HEK293 (cell line): Measurements from ENCODE around the gene SMIM38.

Experiments
- PRDM1 ChIP-seq: fragments of 450-650 bp; formaldehyde crosslinking; IDR thresholded peaks from 2 replicates; pipeline ENCODE4; 2016; ENCODE audit warnings: missing biosample characterization, missing genetic modification characterization
- ZNF121 ChIP-seq: fragments of 450-650 bp; formaldehyde crosslinking; IDR thresholded peaks from 2 replicates; pipeline ENCODE4 v1.5.1; 2016; ENCODE audit warnings: missing biosample characterization, missing genetic modification characterization
- ZNF24 ChIP-seq: fragments of 450-650 bp; formaldehyde crosslinking; IDR thresholded peaks from 2 replicates; pipeline ENCODE4 v1.5.1; 2016; ENCODE audit warnings: missing biosample characterization, missing genetic modification characterization
- ZNF510 ChIP-seq: fragments of 450-650 bp; formaldehyde crosslinking; IDR thresholded peaks from 2 replicates; pipeline ENCODE4 v1.5.1; 2018; ENCODE audit warnings: mild to moderate bottlenecking, missing genetic modification characterization, missing biosample characterization; ENCODE audit not compliant: insufficient replicate concordance
- TF ChIP-seq, protein P1 (sequence below): fragments of 450-650 bp; formaldehyde crosslinking; IDR thresholded peaks from 2 replicates; pipeline ENCODE4 v1.5.1; 2016; ENCODE audit warnings: missing biosample characterization, missing genetic modification characterization

DNA sequence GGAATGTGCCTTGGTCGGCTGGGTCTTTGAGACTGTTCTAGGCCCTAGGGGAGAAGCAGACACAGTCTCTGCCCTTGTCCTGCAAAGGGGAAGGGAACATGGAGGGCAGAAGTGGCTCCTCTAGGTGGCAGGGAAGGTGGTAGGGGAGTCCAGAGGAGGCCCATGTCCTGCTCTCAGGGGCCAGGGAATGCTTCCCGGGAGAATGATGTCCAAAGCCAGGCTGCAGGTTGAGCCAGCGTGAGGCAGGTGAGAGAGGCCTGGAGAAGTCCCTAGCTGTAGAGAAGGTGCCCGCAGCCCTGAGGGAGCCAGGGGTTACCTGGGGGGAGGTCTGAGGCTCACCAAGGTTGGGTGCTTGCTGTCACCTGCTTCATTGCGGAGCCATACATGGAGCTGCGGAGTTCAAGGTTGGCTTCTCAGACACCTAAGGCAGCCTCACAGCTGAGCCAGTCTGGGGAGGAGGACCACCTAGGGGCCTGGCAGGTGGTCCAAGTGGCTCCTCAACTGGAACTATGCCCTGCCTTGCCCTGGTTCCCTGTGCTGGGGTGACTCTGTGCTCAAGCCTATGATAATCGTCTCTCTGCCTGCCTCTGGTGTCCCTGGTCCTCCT is 46.1 kb downstream of the SMIM38 start:
- TF ChIP-seq ZNF510 (no peak), PRDM1 (tag by site-specific recombination) (no peak), ZNF121 (tag by site-specific recombination) (no peak), ZNF24 (tag by site-specific recombination) (no peak)
- TF ChIP-seq, protein P1, sequence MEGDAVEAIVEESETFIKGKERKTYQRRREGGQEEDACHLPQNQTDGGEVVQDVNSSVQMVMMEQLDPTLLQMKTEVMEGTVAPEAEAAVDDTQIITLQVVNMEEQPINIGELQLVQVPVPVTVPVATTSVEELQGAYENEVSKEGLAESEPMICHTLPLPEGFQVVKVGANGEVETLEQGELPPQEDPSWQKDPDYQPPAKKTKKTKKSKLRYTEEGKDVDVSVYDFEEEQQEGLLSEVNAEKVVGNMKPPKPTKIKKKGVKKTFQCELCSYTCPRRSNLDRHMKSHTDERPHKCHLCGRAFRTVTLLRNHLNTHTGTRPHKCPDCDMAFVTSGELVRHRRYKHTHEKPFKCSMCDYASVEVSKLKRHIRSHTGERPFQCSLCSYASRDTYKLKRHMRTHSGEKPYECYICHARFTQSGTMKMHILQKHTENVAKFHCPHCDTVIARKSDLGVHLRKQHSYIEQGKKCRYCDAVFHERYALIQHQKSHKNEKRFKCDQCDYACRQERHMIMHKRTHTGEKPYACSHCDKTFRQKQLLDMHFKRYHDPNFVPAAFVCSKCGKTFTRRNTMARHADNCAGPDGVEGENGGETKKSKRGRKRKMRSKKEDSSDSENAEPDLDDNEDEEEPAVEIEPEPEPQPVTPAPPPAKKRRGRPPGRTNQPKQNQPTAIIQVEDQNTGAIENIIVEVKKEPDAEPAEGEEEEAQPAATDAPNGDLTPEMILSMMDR (tag by site-specific recombination): no peak
